Measurements from ENCODE around the gene TIMM8A. TPM values are rescaled to one million over a fixed set of nuclear protein-coding genes. Genes with fewer than 3 reads are reported as not detected.

TIMM8A gene
- total and polyA plus RNA-seq, 4 donors, result 6.1 to 21.4 (median 13.8) TPM

DNA sequence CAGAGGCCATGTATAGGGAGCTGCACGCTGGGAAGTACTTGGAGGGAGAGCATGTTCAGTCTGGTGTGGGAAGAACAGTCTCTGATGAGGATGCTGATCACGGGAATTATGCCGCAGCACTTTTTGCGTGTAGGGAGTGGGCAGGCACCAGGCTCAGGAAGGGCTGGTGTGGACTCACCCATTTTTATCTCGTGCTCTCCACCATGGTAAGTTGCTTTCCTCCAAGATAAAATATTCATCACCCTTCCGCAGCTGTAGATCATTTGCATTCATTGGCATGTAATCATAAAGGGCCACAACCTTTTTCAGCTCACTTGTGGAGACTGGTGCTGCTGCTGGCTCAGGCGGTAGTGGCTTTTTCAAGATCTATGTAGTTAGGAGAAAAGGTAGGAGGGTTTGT, 11.8 kb upstream of the TIMM8A start:
- Histone ChIP-seq H3K27ac (ENCODE audit: low read depth in 1 of 2, low read length in 2 of 2) (no peak overlapping the region), H3K4me1 (ENCODE audit: control insufficient read depth in 4 of 4, insufficient read depth in 4 of 4, low read length in 3 of 4) (no peaks in the 10 kb centered on the region), H3K4me3 (ENCODE audit: low read depth in 1 of 3, low read length in 3 of 3) (no peak overlapping the region), H3K9me3 (ENCODE audit: control insufficient read depth in 4 of 4, low read length in 3 of 4) (no peaks in the 10 kb centered on the region), H3K27me3 (ENCODE audit: control insufficient read depth in 4 of 4, insufficient read depth in 4 of 4, low read length in 3 of 4) (no peaks in the 10 kb centered on the region), H3K9ac (ENCODE audit: low read depth in 1 of 2, low read length in 2 of 2) (no peak overlapping the region), H3K36me3 (ENCODE audit: control insufficient read depth in 4 of 4, insufficient read depth in 3 of 4, low read depth in 1 of 4, low read length in 3 of 4) (peaks cover 0 to 2% (median 0%) of the 10 kb centered on the region in 4 donors)
- TF ChIP-seq, protein P1, sequence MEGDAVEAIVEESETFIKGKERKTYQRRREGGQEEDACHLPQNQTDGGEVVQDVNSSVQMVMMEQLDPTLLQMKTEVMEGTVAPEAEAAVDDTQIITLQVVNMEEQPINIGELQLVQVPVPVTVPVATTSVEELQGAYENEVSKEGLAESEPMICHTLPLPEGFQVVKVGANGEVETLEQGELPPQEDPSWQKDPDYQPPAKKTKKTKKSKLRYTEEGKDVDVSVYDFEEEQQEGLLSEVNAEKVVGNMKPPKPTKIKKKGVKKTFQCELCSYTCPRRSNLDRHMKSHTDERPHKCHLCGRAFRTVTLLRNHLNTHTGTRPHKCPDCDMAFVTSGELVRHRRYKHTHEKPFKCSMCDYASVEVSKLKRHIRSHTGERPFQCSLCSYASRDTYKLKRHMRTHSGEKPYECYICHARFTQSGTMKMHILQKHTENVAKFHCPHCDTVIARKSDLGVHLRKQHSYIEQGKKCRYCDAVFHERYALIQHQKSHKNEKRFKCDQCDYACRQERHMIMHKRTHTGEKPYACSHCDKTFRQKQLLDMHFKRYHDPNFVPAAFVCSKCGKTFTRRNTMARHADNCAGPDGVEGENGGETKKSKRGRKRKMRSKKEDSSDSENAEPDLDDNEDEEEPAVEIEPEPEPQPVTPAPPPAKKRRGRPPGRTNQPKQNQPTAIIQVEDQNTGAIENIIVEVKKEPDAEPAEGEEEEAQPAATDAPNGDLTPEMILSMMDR (IDR thresholded peaks at IDR 0.05; ENCODE audit: low read depth, low read length, missing input control), result no peak
- TF ChIP-seq GABPA (IDR thresholded peaks at IDR 0.05 in 1 of 2, conservative IDR thresholded peaks at IDR 0.05 in 1 of 2), result no peak
- TF ChIP-seq, protein P2, sequence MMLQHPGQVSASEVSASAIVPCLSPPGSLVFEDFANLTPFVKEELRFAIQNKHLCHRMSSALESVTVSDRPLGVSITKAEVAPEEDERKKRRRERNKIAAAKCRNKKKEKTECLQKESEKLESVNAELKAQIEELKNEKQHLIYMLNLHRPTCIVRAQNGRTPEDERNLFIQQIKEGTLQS (IDR thresholded peaks at IDR 0.05), result no peak
- TF ChIP-seq, protein P3, sequence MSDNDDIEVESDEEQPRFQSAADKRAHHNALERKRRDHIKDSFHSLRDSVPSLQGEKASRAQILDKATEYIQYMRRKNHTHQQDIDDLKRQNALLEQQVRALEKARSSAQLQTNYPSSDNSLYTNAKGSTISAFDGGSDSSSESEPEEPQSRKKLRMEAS (IDR thresholded peaks at IDR 0.05), result no peak
- no peak for TF ChIP-seq RXRA (IDR thresholded peaks at IDR 0.05)
- no peak for TF ChIP-seq FOXA1 (IDR thresholded peaks at IDR 0.05)
- no peak for TF ChIP-seq TAF1 (conservative IDR thresholded peaks at IDR 0.05)
- no peak for TF ChIP-seq HNF4G (IDR thresholded peaks at IDR 0.05)
- TF ChIP-seq NR2F2 (IDR thresholded peaks at IDR 0.05), result no peak
- TF ChIP-seq FOXA2 (IDR thresholded peaks at IDR 0.05), result no peak
- no peak for TF ChIP-seq HNF4A (conservative IDR thresholded peaks at IDR 0.05)
- TF ChIP-seq JUND (IDR thresholded peaks at IDR 0.05), result no peak
- TF ChIP-seq, protein P4, sequence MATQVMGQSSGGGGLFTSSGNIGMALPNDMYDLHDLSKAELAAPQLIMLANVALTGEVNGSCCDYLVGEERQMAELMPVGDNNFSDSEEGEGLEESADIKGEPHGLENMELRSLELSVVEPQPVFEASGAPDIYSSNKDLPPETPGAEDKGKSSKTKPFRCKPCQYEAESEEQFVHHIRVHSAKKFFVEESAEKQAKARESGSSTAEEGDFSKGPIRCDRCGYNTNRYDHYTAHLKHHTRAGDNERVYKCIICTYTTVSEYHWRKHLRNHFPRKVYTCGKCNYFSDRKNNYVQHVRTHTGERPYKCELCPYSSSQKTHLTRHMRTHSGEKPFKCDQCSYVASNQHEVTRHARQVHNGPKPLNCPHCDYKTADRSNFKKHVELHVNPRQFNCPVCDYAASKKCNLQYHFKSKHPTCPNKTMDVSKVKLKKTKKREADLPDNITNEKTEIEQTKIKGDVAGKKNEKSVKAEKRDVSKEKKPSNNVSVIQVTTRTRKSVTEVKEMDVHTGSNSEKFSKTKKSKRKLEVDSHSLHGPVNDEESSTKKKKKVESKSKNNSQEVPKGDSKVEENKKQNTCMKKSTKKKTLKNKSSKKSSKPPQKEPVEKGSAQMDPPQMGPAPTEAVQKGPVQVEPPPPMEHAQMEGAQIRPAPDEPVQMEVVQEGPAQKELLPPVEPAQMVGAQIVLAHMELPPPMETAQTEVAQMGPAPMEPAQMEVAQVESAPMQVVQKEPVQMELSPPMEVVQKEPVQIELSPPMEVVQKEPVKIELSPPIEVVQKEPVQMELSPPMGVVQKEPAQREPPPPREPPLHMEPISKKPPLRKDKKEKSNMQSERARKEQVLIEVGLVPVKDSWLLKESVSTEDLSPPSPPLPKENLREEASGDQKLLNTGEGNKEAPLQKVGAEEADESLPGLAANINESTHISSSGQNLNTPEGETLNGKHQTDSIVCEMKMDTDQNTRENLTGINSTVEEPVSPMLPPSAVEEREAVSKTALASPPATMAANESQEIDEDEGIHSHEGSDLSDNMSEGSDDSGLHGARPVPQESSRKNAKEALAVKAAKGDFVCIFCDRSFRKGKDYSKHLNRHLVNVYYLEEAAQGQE (IDR thresholded peaks at IDR 0.05), result no peak
- no peak for TF ChIP-seq YY1 (IDR thresholded peaks at IDR 0.05)
- TF ChIP-seq EGR1 (IDR thresholded peaks at IDR 0.05; ENCODE audit: low read depth in 2 of 2), result no peak
- no peak for TF ChIP-seq SP1 (IDR thresholded peaks at IDR 0.05)
- TF ChIP-seq RAD21 (IDR thresholded peaks at IDR 0.05), result no peak
- TF ChIP-seq, protein P5, sequence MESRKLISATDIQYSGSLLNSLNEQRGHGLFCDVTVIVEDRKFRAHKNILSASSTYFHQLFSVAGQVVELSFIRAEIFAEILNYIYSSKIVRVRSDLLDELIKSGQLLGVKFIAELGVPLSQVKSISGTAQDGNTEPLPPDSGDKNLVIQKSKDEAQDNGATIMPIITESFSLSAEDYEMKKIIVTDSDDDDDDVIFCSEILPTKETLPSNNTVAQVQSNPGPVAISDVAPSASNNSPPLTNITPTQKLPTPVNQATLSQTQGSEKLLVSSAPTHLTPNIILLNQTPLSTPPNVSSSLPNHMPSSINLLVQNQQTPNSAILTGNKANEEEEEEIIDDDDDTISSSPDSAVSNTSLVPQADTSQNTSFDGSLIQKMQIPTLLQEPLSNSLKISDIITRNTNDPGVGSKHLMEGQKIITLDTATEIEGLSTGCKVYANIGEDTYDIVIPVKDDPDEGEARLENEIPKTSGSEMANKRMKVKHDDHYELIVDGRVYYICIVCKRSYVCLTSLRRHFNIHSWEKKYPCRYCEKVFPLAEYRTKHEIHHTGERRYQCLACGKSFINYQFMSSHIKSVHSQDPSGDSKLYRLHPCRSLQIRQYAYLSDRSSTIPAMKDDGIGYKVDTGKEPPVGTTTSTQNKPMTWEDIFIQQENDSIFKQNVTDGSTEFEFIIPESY (IDR thresholded peaks at IDR 0.05), result no peak
- 71% methylated on average over 7 of the region's 7 CpGs for WGBS
- DNase-seq (ENCODE audit: low spot score), result peak; percentile 49

Data from liver (tissue), 9 donors.